Keratinocyte (primary cell): ENCODE data around the gene SORBS1. TPM values are rescaled to one million over a fixed set of nuclear protein-coding genes. Genes with fewer than 3 reads are reported as not detected.

Source experiments
- DNase-seq: peaks from one replicate; pipeline ENCODE4 v3.0.0-alpha.2; 2011; ENCODE audit warnings: low read depth, missing footprints, low spot score
- FAIRE-seq: peaks from 2 replicates; lab custom pipeline; 2011; peaks lifted over from hg19 to GRCh38; lab: Jason Lieb, UNC
- H2AFZ ChIP-seq: 2 replicates; pipeline ENCODE4 v1.6.0; 2012; ENCODE audit warnings: low read length, control low read depth, inconsistent platforms; ENCODE audit not compliant: control insufficient read depth
- H3K27ac ChIP-seq: 2 replicates; pipeline ENCODE4 v1.5.1; 2011; ENCODE audit warnings: low read length; ENCODE audit not compliant: control insufficient read depth, insufficient read depth
- H3K27me3 ChIP-seq: 3 replicates; pipeline ENCODE4 v1.6.0; 2011; ENCODE audit warnings: low read length; ENCODE audit not compliant: control insufficient read depth, insufficient read depth; ENCODE audit errors: extremely low read depth
- H3K36me3 ChIP-seq, 2 experiments: 2 replicates in 1 of 2; 3 replicates in 1 of 2; pipeline ENCODE4 v1.5.1; 2011; ENCODE audit warnings: low read length in 2 of 2, mild to moderate bottlenecking in 1 of 2; ENCODE audit not compliant: control insufficient read depth in 2 of 2, insufficient read depth in 2 of 2; ENCODE audit errors: extremely low read depth in 1 of 2
- H3K4me1 ChIP-seq: 3 replicates; pipeline ENCODE4 v1.5.1; 2011; ENCODE audit warnings: low read length; ENCODE audit not compliant: control insufficient read depth, insufficient read depth; ENCODE audit errors: extremely low read depth
- H3K4me2 ChIP-seq: 3 replicates; pipeline ENCODE4 v1.6.0; 2011; ENCODE audit warnings: low read depth, low read length; ENCODE audit not compliant: control insufficient read depth, insufficient read depth; ENCODE audit errors: extremely low read depth
- H3K4me3 ChIP-seq, 3 experiments: fragments of 200-600 bp in 1 of 3; sonication (generic) in 1 of 3; 2 replicates in 2 of 3; 3 replicates in 1 of 3; pipeline ENCODE4 v1.5.1; 2011 to 2016; ENCODE audit warnings: low read length in 3 of 3, mild to moderate bottlenecking in 3 of 3, control low read depth in 2 of 3, inconsistent platforms in 1 of 3, low read depth in 1 of 3, mixed read lengths in 1 of 3, mixed run types in 1 of 3, moderate library complexity in 1 of 3; ENCODE audit not compliant: control insufficient read depth in 2 of 3, insufficient read depth in 2 of 3; ENCODE audit errors: extremely low read depth in 1 of 3
- H3K79me2 ChIP-seq: 2 replicates; pipeline ENCODE4 v1.6.0; 2012; ENCODE audit warnings: low read length; ENCODE audit not compliant: control insufficient read depth, insufficient read depth
- H3K9ac ChIP-seq: 3 replicates; pipeline ENCODE4 v1.6.0; 2011; ENCODE audit warnings: low read length; ENCODE audit not compliant: control insufficient read depth, insufficient read depth; ENCODE audit errors: extremely low read depth
- H3K9me1 ChIP-seq: 3 replicates; pipeline ENCODE4 v1.6.0; 2011; ENCODE audit warnings: low read length; ENCODE audit not compliant: control insufficient read depth, insufficient read depth; ENCODE audit errors: extremely low read depth
- H3K9me3 ChIP-seq: 2 replicates; pipeline ENCODE4 v1.5.1; 2012; ENCODE audit warnings: low read depth, low read length; ENCODE audit not compliant: control insufficient read depth
- H4K20me1 ChIP-seq: 3 replicates; pipeline ENCODE4 v1.6.0; 2011; ENCODE audit warnings: low read length; ENCODE audit not compliant: control insufficient read depth, insufficient read depth; ENCODE audit errors: extremely low read depth
- EZH2 ChIP-seq: IDR thresholded peaks from one replicate; pipeline ENCODE4 v1.6.1; 2012; ENCODE audit warnings: inconsistent platforms, mild to moderate bottlenecking, low read length, moderate library complexity
- dilution Hi-C: fragments of 300-500 bp; cut with MboI; formaldehyde crosslinking; loops from one replicate; pipeline ENCODE4 v1.7.0; 2020; ENCODE audit warnings: low sequenced_read_pairs; ENCODE audit not compliant: extremely low pct_ligation_motif_present
- polyA plus RNA-seq, 5 experiments: library from polyadenylated mRNA; depleted of rRNA in 3 of 5; stranded (reverse) in 3 of 5; stranded (forward) in 1 of 5; unstranded in 1 of 5; fragments of >200 nt; gene quantifications; 1 replicate in 1 of 5; 2 replicates in 3 of 5; 3 replicates in 1 of 5; pipeline versions ENCODE4 v1.2.1 to v1.2.3, GENCODE V29; 2011 to 2012; ENCODE audit warnings: missing spikeins in 2 of 5, low read depth in 1 of 5, low replicate concordance in 1 of 5
- TF ChIP-seq, protein P1 (sequence below), 3 experiments: IDR thresholded peaks in 1 of 3; conservative IDR thresholded peaks in 1 of 3; optimal IDR thresholded peaks in 1 of 3; 2 replicates in 2 of 3; 3 replicates in 1 of 3; pipeline versions ENCODE3 to v1.5.1; 2011; ENCODE audit warnings: low read length in 3 of 3, mild to moderate bottlenecking in 3 of 3, moderate library complexity in 2 of 3, control low read depth in 1 of 3, inconsistent platforms in 1 of 3; ENCODE audit not compliant: insufficient read depth in 2 of 3; ENCODE audit errors: extremely low read depth in 1 of 3

Gene SORBS1
- polyA plus RNA-seq, 1 donor (not counting 4 experiments of a cell fraction or from before 2014, with no cell fraction given): 0.42 TPM

DNA sequence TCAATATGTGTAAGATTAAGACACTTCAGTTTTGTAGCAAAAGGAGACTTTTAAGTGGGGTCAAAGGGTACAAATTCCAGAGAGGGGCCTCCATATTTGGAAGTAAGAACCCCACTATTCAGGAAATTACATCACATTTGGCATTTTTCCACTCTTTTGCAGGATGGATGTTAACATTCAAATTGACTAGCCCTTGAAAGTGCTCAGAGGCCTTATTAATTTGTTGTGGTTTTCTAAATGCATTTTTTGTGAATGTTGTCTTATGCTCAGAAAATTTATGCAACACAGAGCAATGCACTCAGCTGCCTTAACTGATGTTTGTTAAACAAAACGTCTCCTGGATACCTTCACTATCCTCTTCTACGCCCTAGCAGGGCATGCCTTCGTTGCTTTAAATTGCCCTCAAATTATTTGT, 219.4 kb downstream of the SORBS1 start:
- H3K4me1 ChIP-seq: peaks cover under 1% of the 10 kb centered on the region
- no peaks in the 10 kb centered on the region for H3K9me3 ChIP-seq
- no peaks in the 10 kb centered on the region for H3K36me3 ChIP-seq
- no peak overlapping the region for H2AFZ ChIP-seq
- no peaks in the 10 kb centered on the region for H3K9me1 ChIP-seq
- no peaks in the 10 kb centered on the region for H3K79me2 ChIP-seq
- H3K4me3 ChIP-seq: no peak overlapping the region
- DNase-seq (no peak), FAIRE-seq (no peak)
- H3K27me3 ChIP-seq: no peaks in the 10 kb centered on the region
- H3K4me2 ChIP-seq: no peak overlapping the region
- H4K20me1 ChIP-seq: no peaks in the 10 kb centered on the region
- no peak overlapping the region for H3K27ac ChIP-seq
- dilution Hi-C loops: no loop called here
- TF ChIP-seq, protein P1, sequence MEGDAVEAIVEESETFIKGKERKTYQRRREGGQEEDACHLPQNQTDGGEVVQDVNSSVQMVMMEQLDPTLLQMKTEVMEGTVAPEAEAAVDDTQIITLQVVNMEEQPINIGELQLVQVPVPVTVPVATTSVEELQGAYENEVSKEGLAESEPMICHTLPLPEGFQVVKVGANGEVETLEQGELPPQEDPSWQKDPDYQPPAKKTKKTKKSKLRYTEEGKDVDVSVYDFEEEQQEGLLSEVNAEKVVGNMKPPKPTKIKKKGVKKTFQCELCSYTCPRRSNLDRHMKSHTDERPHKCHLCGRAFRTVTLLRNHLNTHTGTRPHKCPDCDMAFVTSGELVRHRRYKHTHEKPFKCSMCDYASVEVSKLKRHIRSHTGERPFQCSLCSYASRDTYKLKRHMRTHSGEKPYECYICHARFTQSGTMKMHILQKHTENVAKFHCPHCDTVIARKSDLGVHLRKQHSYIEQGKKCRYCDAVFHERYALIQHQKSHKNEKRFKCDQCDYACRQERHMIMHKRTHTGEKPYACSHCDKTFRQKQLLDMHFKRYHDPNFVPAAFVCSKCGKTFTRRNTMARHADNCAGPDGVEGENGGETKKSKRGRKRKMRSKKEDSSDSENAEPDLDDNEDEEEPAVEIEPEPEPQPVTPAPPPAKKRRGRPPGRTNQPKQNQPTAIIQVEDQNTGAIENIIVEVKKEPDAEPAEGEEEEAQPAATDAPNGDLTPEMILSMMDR (optimal IDR thresholded peaks at IDR 0.05 in 1 of 3, IDR thresholded peaks at IDR 0.05 in 1 of 3, conservative IDR thresholded peaks at IDR 0.05 in 1 of 3; ENCODE audit: extremely low read depth in 1 of 3, insufficient read depth in 2 of 3, low read length in 3 of 3): no peak
- no peak for TF ChIP-seq EZH2
- no peak overlapping the region for H3K9ac ChIP-seq

DNA sequence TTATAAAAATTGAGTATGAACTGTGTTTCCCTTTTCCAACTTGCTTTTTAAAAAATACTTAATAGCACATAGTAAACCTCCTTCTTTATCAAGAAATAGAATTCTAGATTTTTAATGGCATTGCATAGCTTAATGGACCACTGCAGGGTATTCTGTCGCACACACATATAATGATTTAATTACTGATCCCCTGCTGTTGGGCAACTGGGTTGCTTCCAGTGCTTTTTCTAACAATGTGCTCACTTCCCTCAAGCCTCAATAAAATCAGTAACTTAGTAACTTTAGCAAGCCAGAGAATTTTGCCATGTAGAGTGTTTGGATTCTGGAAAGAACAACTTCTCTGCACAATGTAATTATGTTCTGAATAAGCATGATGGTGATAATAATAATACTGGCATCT, 221.3 kb downstream of the SORBS1 start:
- H3K9me1 ChIP-seq: no peaks in the 10 kb centered on the region
- FAIRE-seq (no peak), DNase-seq (no peak)
- H3K4me1 ChIP-seq: peaks cover 6% of the 10 kb centered on the region
- no peak overlapping the region for H3K9ac ChIP-seq
- H3K36me3 ChIP-seq: no peaks in the 10 kb centered on the region
- no peak overlapping the region for H3K4me2 ChIP-seq
- dilution Hi-C loops: no loop called here
- no peak overlapping the region for H3K4me3 ChIP-seq
- H3K27me3 ChIP-seq: no peaks in the 10 kb centered on the region
- no peaks in the 10 kb centered on the region for H3K9me3 ChIP-seq
- no peak for TF ChIP-seq EZH2
- TF ChIP-seq, protein P1 (optimal IDR thresholded peaks at IDR 0.05 in 1 of 3, IDR thresholded peaks at IDR 0.05 in 1 of 3, conservative IDR thresholded peaks at IDR 0.05 in 1 of 3; ENCODE audit: extremely low read depth in 1 of 3, insufficient read depth in 2 of 3, low read length in 3 of 3): no peak
- no peaks in the 10 kb centered on the region for H4K20me1 ChIP-seq
- H3K27ac ChIP-seq: no peak overlapping the region
- no peaks in the 10 kb centered on the region for H3K79me2 ChIP-seq
- H2AFZ ChIP-seq: no peak overlapping the region
